ENCODE data around the gene SLC6A7.

DNA sequence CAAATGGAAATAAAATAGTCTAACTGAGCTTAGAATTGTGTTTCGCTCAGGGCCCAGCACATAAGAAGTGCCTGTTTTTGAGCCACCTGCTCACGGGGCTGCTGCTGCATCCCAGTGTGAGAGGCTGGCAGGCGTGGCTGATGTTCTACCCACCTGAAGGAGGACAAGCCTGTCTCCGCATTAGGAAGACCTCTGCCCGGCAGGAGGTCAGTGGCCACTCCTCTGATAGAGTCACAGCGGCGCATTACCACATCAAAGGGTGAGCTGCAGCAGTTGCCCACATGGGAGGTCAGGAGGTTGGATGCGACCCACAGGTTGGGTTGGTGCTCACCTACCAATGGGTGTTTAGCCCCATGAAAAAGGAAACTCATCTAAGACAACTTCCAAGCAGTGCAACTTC is 3.7 kb upstream of the SLC6A7 start:
- TF ChIP-seq TAF1 (IDR thresholded peaks at IDR 0.05; ENCODE audit: borderline replicate concordance, low read depth, low read length) (no peak), YY1 (IDR thresholded peaks at IDR 0.05; ENCODE audit: low read depth) (no peak), POLR2AphosphoS5 (IDR thresholded peaks at IDR 0.05; ENCODE audit: low read depth, low read length) (no peak), NFIC (IDR thresholded peaks at IDR 0.05; ENCODE audit: borderline replicate concordance) (no peak)
- TF ChIP-seq, protein P1, sequence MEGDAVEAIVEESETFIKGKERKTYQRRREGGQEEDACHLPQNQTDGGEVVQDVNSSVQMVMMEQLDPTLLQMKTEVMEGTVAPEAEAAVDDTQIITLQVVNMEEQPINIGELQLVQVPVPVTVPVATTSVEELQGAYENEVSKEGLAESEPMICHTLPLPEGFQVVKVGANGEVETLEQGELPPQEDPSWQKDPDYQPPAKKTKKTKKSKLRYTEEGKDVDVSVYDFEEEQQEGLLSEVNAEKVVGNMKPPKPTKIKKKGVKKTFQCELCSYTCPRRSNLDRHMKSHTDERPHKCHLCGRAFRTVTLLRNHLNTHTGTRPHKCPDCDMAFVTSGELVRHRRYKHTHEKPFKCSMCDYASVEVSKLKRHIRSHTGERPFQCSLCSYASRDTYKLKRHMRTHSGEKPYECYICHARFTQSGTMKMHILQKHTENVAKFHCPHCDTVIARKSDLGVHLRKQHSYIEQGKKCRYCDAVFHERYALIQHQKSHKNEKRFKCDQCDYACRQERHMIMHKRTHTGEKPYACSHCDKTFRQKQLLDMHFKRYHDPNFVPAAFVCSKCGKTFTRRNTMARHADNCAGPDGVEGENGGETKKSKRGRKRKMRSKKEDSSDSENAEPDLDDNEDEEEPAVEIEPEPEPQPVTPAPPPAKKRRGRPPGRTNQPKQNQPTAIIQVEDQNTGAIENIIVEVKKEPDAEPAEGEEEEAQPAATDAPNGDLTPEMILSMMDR (IDR thresholded peaks at IDR 0.05) = no peak
